CD4-positive, alpha-beta T cell treated with Interleukin-15 for 1 hour (primary cell): ENCODE data around the gene CCL28.

Source experiments
- DNase-seq: peaks from one replicate; pipeline ENCODE4 v3.0.0-alpha.2; 2020

Gene CCL28

DNA sequence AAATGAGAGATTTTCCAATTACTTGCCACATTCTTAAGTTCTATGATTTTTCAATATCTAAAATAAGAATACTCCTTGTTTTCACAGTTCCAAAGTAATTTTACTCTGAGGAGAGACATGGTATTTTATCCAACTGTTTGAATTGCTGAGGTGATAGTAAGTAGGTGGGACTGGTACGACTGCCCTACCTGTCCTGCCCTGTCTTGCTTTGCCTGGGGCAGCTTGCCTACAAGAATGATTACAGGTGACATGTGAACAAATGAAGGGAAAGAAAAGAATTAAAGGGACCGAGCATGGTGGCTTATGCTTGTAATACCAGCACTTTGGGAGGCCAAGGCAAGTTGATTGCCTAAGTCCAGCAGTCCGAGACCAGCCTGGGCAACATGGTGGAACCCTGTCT is 57.4 kb downstream of the CCL28 start:
- no peak for DNase-seq

DNA sequence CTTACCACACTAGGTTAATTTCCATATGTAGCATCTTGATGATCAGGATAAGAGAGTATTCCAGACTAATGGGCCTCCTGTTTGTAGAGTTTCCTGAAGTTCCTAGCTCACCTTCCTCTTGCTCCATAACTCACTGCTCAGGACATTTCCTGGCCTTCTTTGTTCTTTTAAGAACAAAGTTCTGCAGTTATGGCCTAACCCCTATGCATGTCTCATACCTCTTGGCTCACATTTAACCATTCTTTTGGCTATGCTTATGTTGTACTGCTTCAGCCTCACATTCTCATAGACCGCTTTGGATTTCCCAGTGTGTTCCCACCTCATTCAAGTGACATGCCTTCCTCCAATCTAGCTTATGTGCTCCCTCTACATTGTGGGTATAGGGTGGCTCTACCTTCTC is 58.5 kb downstream of the CCL28 start:
- DNase-seq: no peak

DNA sequence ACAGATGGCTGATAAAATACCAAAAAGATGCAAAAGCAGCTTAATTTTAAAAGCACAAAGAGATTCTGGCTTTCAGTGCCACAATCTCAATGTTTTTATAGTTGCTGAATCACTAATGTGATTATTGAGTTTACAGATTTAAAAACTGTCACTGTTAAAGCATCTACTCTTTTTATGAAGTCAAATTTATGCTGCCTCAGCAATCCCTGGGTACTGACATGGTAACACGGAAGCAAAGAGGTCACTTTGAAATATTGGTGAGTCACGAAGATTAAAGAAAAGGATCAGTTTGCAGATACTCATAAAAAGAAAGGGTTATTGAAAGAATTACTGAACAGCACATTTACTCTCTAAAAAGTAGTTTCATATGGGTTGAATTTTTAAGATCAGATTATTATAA is 59.3 kb downstream of the CCL28 start:
- no peak for DNase-seq

DNA sequence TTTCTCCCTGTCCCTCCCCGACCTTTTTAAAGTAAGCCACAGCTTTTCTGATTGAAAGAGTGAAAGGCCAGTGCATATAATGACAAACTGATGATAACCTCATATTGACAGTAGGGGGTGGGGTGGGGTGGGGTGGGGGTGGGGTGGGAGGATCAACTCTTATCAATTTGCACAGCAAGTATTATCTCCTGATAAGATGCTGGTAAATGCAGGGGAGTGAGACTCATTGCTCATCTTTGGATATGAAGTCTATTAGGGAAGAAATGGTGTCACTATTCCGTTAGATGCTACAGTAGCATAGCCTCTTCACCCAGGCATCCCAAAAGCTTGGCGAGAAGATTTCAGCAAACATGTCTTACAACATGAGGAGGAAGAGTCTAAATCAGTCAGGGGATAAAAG is 60.1 kb downstream of the CCL28 start:
- DNase-seq: no peak

DNA sequence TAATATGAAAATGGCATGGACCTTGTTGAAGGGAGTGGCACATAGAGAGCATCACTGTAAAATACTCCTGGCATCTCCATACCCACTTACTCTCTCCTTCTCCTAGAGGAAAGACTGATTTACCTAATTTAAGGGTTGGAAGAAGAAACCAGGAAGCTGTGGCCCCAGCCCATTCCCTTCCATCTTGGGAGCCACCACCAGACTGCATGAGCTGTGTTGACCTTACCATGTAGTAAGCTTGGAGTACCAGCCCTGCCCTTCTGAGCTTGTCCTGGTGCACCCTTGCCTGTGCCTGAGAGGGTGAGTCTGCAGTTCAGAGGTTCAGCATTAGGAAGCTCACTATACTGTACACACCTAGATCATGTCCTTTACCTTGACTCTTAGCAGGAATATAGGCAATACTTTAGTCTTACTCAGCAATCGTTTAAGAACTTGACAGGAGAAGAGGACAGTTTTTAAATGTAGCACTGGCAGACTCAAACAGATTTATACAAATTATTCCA is 63.3 kb downstream of the CCL28 start:
- no peak for DNase-seq

DNA sequence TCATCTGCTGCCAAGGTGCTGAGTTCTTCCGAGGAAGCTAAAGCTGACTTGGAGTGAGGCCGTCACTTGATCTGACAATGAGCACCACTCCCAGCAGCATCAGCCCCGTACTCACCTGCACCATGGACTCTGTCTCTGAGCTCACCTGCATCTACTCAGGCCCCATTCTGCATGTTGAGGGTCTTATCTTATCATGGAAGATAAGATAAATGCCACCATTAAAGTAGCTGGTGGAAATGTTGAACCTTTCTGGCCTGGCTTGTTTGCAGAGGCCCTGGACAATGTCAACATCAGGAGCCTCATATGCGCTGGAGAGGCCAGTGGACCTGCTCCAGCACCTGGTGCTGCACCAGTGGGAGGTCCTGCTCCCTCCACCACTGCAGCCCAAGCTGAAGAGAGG is 64.0 kb downstream of the CCL28 start:
- no peak for DNase-seq

DNA sequence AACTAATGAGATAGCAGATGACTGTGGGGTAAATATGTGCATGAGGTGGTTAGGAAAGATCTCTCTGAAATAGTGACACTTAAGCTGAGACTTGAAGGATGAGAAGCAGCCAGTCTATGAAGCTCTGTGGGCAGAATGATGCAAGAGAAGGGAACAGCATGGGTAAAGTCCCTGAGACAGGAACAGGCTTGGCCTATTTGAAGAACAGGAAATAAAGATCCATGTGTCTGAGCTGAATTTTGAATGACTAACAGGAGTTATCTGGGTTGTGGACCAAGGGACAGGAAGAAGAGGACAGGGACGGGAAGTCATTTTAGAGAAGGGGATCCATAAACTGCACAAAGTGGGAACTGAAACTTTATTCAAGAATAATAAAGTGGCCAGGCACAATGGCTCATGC is 73.3 kb downstream of the CCL28 start:
- no peak for DNase-seq

DNA sequence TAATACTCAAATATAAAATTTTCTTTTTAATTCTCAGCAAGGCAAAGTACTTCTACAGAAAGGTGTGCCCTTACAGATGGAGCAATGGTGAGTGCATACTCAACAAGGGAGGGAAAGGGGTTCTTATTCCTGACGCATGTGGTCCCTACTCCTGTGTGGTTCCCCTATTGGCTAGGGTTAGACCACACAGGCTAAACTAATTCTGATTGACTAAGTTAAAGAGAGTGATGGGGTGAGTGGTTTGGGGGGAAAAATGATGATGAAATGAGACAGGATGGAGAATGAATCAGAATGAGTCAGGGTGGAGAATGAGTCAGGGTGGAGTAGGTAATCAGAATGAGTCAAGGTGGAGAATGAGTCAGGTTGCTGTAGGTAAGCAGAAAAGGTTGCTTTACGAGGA is 76.0 kb downstream of the CCL28 start:
- DNase-seq: no peak

DNA sequence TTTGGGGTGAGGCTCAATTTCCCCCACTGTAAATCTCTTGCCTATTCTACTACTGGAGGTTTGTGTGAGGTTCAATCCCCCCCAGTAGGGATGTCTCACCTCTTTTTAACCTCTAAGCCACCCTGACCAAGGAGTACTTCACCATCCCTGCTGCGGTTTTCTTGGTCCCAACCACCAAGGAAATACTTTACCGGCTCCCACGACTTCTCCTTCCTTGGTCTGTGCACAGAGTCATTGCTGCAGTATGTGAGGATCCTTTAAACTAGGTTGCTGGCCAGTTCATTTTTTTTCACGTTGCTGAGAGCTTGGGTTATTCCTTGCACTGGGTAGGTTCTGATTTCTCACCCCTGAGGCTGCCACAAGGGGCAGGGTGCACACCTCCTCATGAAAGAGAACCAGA is 76.5 kb downstream of the CCL28 start:
- no peak for DNase-seq

DNA sequence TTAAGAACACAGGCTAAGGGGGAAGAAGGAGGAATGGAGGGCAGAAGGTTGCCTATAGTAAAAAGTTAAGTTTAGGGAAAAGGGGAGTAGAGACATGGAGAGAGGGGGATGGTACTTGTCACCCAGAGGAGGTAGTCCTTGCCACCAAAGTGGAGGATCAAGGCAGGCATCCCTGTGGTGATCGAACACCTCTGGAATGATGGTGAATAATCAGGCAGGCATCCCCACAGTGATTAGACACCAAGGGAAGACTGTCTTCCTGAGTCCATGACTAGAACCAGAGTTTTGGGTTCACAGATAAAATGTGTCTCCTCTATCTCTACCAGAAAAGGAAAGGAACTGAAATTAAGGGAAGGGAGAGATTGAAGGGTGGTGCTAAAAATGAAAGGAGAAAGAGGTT is 79.8 kb downstream of the CCL28 start:
- no peak for DNase-seq
